Medulla oblongata (tissue), 1 donor: ENCODE results near the gene PHACTR1.
"Not testable (repeated sequence)": the region's sequence is repeated elsewhere in the genome, so short reads cannot be mapped to it uniquely, and the experiment has no call there.

ENCODE experiments used
- DNase-seq: peaks from one replicate; pipeline ENCODE4 v3.0.0-alpha.2; 2015; ENCODE audit errors: extremely low spot score

Gene PHACTR1

GRCh38 chr6:12716298-12716916 lies at the start of gene PHACTR1:
Gene PHACTR1 (plus strand): TSS chr6:12716767.
- no peak for DNase-seq

- DNase-seq = no peak
These were observed 49.7 kb upstream of the PHACTR1 start for GRCh38 chr6:12666886-12667285.

- no peak for DNase-seq
These were observed 40.6 kb upstream of the PHACTR1 start for GRCh38 chr6:12675931-12676330.

GRCh38 chr6:12679341-12679740 lies 37.2 kb upstream of the PHACTR1 start:
- no peak for DNase-seq

DNA sequence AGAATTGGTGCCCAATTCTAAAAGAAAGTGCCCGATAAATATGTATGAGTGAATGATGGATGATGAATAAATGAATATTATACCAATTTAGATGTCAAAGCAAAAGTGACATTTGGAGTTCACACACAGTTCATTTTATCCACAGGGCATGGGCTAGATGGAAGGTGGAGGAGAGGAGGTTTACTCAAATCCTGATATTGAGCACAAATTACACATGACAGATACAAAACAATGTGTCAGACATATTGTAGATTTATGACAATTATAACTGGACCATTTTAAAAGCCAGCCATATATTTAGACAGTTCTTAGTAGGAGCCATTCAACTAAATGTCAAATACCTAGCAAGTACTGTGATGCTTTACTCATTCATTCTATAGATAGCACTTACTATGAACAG lies 23.4 kb upstream of the PHACTR1 start:
- DNase-seq = no peak

GRCh38 chr6:12698298-12698697 lies 18.3 kb upstream of the PHACTR1 start:
- DNase-seq = no peak

GRCh38 chr6:12704946-12705345 lies 11.6 kb upstream of the PHACTR1 start:
- no peak for DNase-seq

DNA sequence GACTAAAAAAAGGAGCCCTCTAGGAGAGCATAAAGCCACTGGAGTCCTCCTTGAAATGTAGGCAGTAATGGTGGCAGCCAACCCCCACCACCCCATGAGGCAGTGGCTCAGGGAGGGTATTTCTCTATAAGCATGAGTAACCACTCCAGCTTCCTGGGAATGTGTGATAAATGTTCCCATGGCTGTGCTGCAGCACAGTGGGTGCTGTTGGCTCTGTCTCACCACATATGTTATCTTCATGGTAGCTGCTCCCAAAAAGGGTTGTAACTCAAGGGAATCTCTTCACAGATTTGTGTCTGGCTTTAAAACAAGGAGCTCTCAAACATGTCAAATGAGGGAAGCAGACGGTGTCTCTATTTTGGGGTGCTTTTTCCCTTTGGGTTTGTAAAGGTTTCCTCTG lies 7.5 kb upstream of the PHACTR1 start:
- DNase-seq = no peak

DNA sequence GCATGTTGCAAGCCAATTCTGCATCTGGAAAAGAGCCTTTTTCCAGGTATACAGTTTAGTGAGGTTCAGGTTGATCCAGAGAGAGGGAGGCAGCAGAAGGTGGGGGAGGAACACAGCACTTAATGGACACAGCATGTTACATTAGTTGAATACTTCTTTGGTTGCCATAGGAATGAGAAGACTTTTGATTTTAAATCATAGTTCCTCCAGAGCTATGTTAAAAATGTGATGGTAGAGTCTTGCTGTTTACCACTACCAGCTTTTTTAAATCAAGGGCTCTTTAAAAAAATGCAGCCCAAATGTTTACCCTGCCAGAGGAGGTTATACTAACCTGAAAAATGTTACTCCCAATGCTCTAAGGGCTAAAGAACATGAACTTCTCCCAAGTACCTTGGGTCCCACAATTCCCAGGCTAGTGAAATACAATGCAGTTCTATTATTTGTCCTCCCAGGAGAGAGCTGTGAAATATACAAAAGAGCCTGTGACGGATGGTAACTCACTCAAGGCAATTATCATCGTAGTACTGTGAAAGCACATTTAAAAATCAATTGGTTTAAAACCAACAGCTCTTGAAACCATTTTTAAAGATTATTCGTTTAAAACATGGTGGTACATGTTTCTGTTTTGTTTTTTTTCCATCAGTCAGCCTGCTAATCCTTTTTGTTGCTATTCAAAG lies 6.9 kb upstream of the PHACTR1 start:
- DNase-seq = no peak

DNA sequence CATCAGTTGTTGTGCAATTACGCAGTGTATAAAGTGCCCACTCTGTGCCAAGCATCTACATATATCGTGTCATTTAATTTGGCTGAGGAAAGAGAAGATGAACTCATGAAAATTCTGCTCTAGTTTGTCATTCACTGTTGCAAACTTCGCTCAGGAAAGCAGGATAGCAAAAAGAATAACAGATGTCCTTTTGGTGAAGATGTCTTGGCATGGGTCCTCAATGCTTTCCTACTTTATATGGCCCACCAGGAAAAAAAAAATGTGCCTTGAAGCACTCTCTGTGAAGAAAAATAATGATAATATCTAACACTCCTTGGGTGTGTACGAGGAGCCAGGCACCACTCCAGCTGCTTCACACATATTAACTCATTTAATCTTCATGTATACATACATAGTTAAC lies 5.6 kb upstream of the PHACTR1 start:
- DNase-seq = no peak

DNA sequence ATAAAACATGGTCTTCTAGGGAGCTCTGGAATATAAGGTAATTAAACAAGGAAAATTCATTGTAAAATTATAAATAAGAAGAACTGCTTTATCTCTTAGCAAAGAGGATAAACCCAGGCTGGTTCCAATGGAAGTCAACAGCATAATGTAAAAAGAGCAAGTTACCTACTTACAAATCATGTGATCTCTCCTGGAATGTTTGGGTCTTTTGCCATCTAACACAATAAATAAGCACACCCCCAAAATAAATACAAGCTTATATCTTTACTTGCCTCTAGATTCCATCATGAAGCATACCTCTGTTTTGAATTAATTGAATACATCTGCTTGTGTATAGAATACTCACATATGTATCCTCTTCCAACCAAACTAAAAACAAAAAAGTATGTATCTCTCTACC lies 2.5 kb upstream of the PHACTR1 start:
- no peak for DNase-seq

DNA sequence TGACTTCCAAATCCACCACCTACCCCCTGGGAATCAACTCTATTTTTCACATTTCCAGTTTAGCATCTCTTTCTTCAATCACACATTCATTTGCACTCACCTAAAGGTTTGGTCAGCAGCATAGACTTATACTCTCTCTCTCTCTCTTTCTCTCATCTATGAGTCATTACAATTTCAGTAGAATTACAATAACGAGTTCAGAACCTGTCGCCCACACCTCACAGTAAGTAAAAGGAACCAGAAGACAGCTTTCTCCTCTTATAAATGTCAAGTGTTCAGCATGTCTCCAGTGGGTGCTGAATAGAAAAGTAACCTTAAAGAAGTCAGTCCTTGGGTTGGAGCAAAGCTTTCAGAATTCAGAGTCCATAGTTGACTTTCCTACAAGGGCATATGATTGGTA lies 1.1 kb upstream of the PHACTR1 start:
- DNase-seq = no peak

DNA sequence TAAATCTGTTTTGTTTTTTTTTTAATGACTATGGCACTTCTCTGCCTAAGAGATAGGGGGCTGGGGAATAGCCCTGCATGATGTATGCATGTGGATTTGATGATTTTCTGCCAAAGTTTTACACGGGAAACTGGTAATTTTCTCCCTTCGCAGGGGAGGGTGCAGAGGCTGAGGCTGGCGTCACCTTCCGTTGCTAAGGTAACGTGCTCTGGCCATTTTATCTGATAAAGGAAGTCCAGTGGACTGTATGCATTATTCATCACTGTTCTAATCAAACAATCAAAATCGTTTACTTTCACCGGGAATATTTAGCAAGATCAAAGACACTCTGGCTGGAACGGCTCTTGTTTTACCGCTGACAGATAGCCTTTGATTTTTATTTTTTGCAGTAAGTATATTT lies 789 bp downstream of the PHACTR1 start:
- DNase-seq = no peak

GRCh38 chr6:12718015-12718414 lies 1.4 kb downstream of the PHACTR1 start:
- no peak for DNase-seq

- DNase-seq = no peak
These were observed 2.5 kb downstream of the PHACTR1 start for GRCh38 chr6:12719017-12719416.

DNA sequence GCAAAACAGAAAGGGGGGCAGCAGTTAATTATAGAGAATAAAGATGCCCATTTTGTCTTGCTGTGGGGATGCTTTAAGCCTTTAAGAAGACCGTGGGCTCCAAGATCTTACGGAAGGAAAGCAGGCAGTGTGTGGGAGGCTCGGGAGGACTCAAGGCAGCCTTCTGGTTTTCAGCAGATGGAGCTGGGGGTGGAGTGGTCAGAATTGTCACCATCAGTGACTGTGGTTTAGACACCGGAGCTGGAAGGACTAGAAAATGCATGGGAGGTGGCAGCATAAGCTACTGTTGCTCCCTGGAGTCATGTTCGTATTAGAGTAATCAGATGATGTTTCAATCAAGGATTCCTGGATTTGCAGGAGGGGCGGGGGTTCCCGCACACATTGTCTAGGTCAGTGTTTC lies 3.7 kb downstream of the PHACTR1 start:
- DNase-seq = no peak

DNA sequence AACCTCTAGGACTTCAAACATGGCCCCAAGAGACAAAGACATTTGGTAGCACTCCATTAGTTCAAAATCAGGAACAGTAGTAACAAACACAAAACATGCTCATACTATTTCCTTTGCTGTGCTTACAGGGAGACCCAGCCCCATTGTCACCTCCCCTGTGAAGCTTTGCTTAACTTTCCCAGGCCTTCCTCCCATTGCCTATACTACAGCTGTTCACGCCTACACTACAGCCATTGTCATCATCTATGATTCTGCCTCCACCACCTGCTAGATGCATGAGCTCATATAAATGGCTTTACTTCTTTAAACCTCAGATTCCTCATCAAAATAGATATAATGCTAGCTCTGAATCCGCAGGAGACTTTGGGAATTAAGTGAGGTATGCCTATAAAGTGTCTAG lies 8.7 kb downstream of the PHACTR1 start:
- DNase-seq = no peak

DNA sequence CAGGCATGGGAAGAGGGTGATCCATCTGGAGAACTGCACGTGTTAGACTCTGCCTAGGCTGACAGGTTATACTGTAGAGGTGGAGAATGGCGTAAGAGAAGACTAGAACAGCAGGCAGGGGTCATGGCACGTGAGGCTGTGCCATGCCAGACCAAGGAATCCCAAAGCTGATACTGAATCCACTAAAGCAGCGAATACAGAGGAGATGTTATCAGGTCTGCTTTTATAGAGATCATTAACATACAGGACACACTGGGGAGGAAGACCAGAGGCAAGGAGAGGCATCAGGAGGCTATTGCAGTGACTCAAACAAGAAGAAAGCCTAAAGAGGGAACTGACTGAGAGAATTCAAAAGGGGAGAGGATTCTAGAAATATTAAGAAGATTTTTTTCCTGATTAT lies 12.9 kb downstream of the PHACTR1 start:
- no peak for DNase-seq

GRCh38 chr6:12730809-12731208 lies 14.2 kb downstream of the PHACTR1 start:
- not testable (repeated sequence) for DNase-seq

- DNase-seq = no peak
These were observed 17.3 kb downstream of the PHACTR1 start for GRCh38 chr6:12733876-12734275.

DNA sequence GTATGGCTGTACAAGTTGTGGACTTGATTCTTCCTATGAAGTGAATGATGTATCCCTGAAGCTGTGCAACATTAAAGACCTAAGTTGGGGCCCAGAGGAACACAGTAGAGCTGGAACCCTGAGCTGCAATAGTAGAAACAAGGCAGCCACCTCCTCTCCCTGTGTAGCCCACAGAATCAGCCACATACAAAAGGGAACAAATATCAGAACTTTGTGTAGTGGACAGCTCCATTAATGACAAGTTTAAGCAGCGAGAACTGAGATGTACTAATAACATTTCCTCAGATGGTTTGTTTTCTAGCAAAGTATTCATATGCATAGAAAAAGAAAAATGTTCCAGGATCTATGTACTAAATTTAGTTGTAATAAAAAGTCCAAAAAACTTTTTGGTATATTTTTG lies 19.2 kb downstream of the PHACTR1 start:
- DNase-seq = no peak

GRCh38 chr6:12748411-12748810 lies 31.8 kb downstream of the PHACTR1 start:
- DNase-seq = no peak

DNA sequence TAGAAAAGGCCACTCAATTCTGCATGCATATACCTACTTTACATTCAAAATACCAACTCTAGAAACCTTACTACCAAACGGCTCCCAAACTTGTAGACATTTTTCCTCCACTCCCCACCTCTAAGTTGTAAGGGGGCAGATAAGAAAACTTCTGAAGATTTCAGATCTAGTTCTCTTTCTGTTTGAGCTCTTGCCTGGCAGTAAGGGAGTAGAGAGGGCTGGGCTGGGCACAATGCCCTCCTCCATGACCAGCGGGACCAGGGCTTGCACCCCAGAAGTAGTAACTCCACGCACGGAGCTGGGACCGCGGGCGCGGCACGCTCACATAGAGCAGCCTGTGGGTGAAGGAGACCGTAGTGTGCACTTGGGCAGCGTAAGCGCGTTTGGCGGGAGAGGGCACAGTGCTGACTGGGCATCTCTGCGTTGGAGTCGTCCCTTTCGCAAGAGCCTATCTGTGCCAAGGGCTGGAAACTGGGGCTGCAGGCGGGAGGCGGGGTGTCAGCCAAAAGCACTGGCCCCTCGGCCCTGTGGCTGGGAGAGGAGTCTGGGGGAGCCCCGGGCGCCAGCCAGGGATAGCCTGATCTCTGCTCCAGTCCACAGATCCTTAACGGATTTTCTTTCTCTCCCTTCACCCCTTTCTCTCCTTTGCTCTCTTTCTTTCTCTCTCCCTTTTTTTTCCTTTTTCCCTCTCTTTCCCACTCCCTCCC lies 32.4 kb downstream of the PHACTR1 start:
- DNase-seq = no peak
